ENCODE measurements around the gene HS3ST3B1.

HS3ST3B1 gene

DNA sequence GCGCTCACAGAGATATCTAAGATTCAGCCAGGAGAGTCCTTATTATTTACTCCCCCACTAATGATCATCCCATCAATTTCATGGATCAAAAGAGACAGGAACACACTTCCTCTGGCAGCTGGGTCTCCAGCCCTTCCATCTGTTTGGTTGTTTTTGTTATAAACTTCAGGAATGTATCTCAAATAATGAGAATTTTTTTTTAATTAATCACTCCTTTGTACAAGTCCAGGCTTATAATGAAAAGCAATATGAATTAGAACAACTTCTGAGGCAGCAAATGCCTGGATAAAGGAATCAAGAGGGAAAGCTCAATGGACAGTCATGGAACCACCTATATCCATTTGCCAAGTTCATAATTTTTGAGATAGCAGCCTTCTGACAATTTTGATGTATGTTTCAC, 73.4 kb downstream of the HS3ST3B1 start:
- H3K4me3 ChIP-seq (ENCODE audit: low read length): no peak overlapping the region

DNA sequence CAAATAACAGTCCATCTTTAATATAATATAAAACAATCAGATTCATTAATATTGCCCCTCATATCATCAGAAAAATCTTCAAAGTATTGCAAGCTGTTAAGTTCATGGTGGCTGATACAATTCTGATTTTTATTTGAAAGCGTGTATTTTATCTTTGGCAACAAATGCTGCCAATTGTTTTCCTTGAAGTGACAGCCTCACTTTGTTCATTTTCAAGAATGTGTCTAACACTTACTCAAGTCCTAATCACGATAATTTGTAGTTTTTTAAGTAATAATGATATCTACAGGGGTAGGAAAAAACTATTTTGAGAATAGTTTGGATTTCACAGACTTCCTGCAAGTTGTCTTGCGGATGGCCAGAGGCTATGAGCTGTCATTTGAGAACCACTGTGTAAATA, 75.8 kb downstream of the HS3ST3B1 start:
- no peaks in the 10 kb centered on the region for H3K27me3 ChIP-seq (ENCODE audit: control insufficient read depth, insufficient read depth, low read length)
- H3K36me3 ChIP-seq (ENCODE audit: control insufficient read depth, insufficient read depth, low read length): no peaks in the 10 kb centered on the region
- H3K4me3 ChIP-seq (ENCODE audit: low read length): no peak overlapping the region
- no peaks in the 10 kb centered on the region for H3K9me3 ChIP-seq (ENCODE audit: control insufficient read depth, low read length)
- H3K9ac ChIP-seq (ENCODE audit: low read length): no peak overlapping the region
- H3K4me1 ChIP-seq (ENCODE audit: control insufficient read depth, insufficient read depth, low read length): no peaks in the 10 kb centered on the region

More for the DNA sequence above, 73.4 kb downstream of the HS3ST3B1 start:
- H3K27me3 ChIP-seq (ENCODE audit: control insufficient read depth, insufficient read depth, low read length): no peaks in the 10 kb centered on the region
- H3K9me3 ChIP-seq (ENCODE audit: control insufficient read depth, low read length): no peaks in the 10 kb centered on the region
- H3K9ac ChIP-seq (ENCODE audit: low read length): no peak overlapping the region
- H3K36me3 ChIP-seq (ENCODE audit: control insufficient read depth, insufficient read depth, low read length): no peaks in the 10 kb centered on the region
- H3K4me1 ChIP-seq (ENCODE audit: control insufficient read depth, insufficient read depth, low read length): no peaks in the 10 kb centered on the region

DNA sequence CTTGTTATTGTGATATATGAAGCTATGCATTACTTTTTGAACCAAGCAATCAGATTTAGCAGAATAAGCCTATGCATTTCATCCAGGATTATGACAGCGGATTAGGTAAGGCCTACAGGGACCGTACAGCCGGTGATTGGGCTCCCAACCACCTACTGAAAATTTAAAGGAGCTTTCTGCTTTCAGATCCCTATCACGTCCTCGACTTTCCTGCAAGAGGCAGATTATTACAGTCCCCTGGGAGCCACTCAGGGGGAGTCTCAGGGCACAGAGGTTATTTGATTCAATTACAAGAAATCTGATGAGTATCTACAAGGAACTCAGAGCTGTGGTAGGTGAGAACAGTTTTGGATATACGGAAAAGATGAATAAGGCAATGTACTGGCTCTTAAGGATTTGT, 80.7 kb downstream of the HS3ST3B1 start:
- H3K9me3 ChIP-seq (ENCODE audit: control insufficient read depth, low read length): no peaks in the 10 kb centered on the region

DNA sequence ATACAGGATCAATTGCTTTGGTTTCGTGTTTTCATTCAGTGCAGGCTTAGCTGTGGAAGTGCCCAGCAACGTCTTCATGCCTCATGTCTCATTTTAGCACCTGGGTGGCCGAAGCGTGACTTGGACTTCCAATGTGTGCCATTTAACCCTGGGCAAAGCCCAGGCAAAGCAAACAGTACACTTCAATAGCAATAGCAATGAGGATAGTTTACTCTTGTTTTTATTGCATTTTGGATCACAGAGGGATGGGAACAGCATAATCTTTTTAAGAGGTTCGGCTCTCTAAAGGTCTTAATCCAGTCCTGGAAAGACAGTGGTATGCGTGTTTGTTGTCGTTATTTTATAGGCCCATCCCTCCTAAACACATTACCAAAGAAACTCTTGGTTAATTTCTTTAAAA, 86.2 kb downstream of the HS3ST3B1 start:
- Histone ChIP-seq H3K9me3 (ENCODE audit: control insufficient read depth, low read length) (no peaks in the 10 kb centered on the region), H3K4me1 (ENCODE audit: control insufficient read depth, insufficient read depth, low read length) (no peaks in the 10 kb centered on the region), H3K9ac (ENCODE audit: low read length) (no peak overlapping the region), H3K4me3 (ENCODE audit: low read length) (no peak overlapping the region), H3K36me3 (ENCODE audit: control insufficient read depth, insufficient read depth, low read length) (no peaks in the 10 kb centered on the region), H3K27me3 (ENCODE audit: control insufficient read depth, insufficient read depth, low read length) (no peaks in the 10 kb centered on the region)

More for the DNA sequence above, 80.7 kb downstream of the HS3ST3B1 start:
- no peaks in the 10 kb centered on the region for H3K27me3 ChIP-seq (ENCODE audit: control insufficient read depth, insufficient read depth, low read length)
- H3K36me3 ChIP-seq (ENCODE audit: control insufficient read depth, insufficient read depth, low read length): no peaks in the 10 kb centered on the region
- no peak overlapping the region for H3K4me3 ChIP-seq (ENCODE audit: low read length)
- H3K9ac ChIP-seq (ENCODE audit: low read length): no peak overlapping the region
- H3K4me1 ChIP-seq (ENCODE audit: control insufficient read depth, insufficient read depth, low read length): no peaks in the 10 kb centered on the region

GRCh38 chr17:14389681-14390080, 88.8 kb downstream of the HS3ST3B1 start:
- H3K27me3 ChIP-seq (ENCODE audit: control insufficient read depth, insufficient read depth, low read length): no peaks in the 10 kb centered on the region

GRCh38 chr17:14393723-14394122, 92.8 kb downstream of the HS3ST3B1 start:
- Histone ChIP-seq H3K4me1 (ENCODE audit: control insufficient read depth, insufficient read depth, low read length) (no peaks in the 10 kb centered on the region), H3K27me3 (ENCODE audit: control insufficient read depth, insufficient read depth, low read length) (no peaks in the 10 kb centered on the region), H3K36me3 (ENCODE audit: control insufficient read depth, insufficient read depth, low read length) (no peaks in the 10 kb centered on the region)

More at GRCh38 chr17:14389681-14390080, 88.8 kb downstream of the HS3ST3B1 start:
- Histone ChIP-seq H3K9me3 (ENCODE audit: control insufficient read depth, low read length) (no peaks in the 10 kb centered on the region), H3K9ac (ENCODE audit: low read length) (no peak overlapping the region), H3K4me1 (ENCODE audit: control insufficient read depth, insufficient read depth, low read length) (no peaks in the 10 kb centered on the region), H3K4me3 (ENCODE audit: low read length) (no peak overlapping the region), H3K36me3 (ENCODE audit: control insufficient read depth, insufficient read depth, low read length) (no peaks in the 10 kb centered on the region)

GRCh38 chr17:14395255-14395654, 94.4 kb downstream of the HS3ST3B1 start:
- no peak overlapping the region for H3K4me3 ChIP-seq (ENCODE audit: low read length)
- H3K9ac ChIP-seq (ENCODE audit: low read length): no peak overlapping the region
- no peaks in the 10 kb centered on the region for H3K27me3 ChIP-seq (ENCODE audit: control insufficient read depth, insufficient read depth, low read length)
- H3K4me1 ChIP-seq (ENCODE audit: control insufficient read depth, insufficient read depth, low read length): no peaks in the 10 kb centered on the region
- H3K9me3 ChIP-seq (ENCODE audit: control insufficient read depth, low read length): no peaks in the 10 kb centered on the region
- no peaks in the 10 kb centered on the region for H3K36me3 ChIP-seq (ENCODE audit: control insufficient read depth, insufficient read depth, low read length)

More at GRCh38 chr17:14393723-14394122, 92.8 kb downstream of the HS3ST3B1 start:
- Histone ChIP-seq H3K9ac (ENCODE audit: low read length) (no peak overlapping the region), H3K4me3 (ENCODE audit: low read length) (no peak overlapping the region), H3K9me3 (ENCODE audit: control insufficient read depth, low read length) (no peaks in the 10 kb centered on the region)

GRCh38 chr17:14396547-14396946, 95.7 kb downstream of the HS3ST3B1 start:
- no peaks in the 10 kb centered on the region for H3K4me1 ChIP-seq (ENCODE audit: control insufficient read depth, insufficient read depth, low read length)
- no peaks in the 10 kb centered on the region for H3K36me3 ChIP-seq (ENCODE audit: control insufficient read depth, insufficient read depth, low read length)
- H3K9me3 ChIP-seq (ENCODE audit: control insufficient read depth, low read length): no peaks in the 10 kb centered on the region
- H3K9ac ChIP-seq (ENCODE audit: low read length): no peak overlapping the region
- H3K4me3 ChIP-seq (ENCODE audit: low read length): no peak overlapping the region
- H3K27me3 ChIP-seq (ENCODE audit: control insufficient read depth, insufficient read depth, low read length): no peaks in the 10 kb centered on the region

- H3K27me3 ChIP-seq (ENCODE audit: control insufficient read depth, insufficient read depth, low read length): no peaks in the 10 kb centered on the region
- H3K4me1 ChIP-seq (ENCODE audit: control insufficient read depth, insufficient read depth, low read length): no peaks in the 10 kb centered on the region
- no peaks in the 10 kb centered on the region for H3K36me3 ChIP-seq (ENCODE audit: control insufficient read depth, insufficient read depth, low read length)
- H3K9ac ChIP-seq (ENCODE audit: low read length): no peak overlapping the region
- no peaks in the 10 kb centered on the region for H3K9me3 ChIP-seq (ENCODE audit: control insufficient read depth, low read length)
- H3K4me3 ChIP-seq (ENCODE audit: low read length): no peak overlapping the region
Measured at GRCh38 chr17:14398766-14399165, 97.9 kb downstream of the HS3ST3B1 start.
